Neural progenitor cell (in vitro differentiated cells): ENCODE data around the gene DENND2A.

Experiments
- CTCF ChIP-seq: fragments of 200-600 bp; sonication (generic); IDR thresholded peaks from 2 replicates; pipeline ENCODE4 v1.5.1; 2017; ENCODE audit warnings: antibody characterized with exemption, mild to moderate bottlenecking
- EZH2 ChIP-seq: fragments of 200-600 bp; sonication (generic); IDR thresholded peaks from 2 replicates; pipeline ENCODE4 v1.6.1; 2017; ENCODE audit warnings: antibody characterized with exemption, mild to moderate bottlenecking, moderate library complexity
- EZH2phosphoT487 ChIP-seq: fragments of 200-600 bp; sonication (generic); IDR thresholded peaks from 2 replicates; pipeline ENCODE4 v1.6.1; 2017; ENCODE audit warnings: antibody characterized with exemption

GRCh38 chr7:140593672-140593982 lies 47.0 kb downstream of the DENND2A start:
- no peak for TF ChIP-seq EZH2
- TF ChIP-seq CTCF: no peak
- TF ChIP-seq EZH2phosphoT487: no peak
